Measurements from ENCODE around the gene DENND2A. TPM values are rescaled to one million over a fixed set of nuclear protein-coding genes. Genes with fewer than 3 reads are reported as not detected.
A peak's percentile ranks its signal among the peaks of the same experiment; 100 is the strongest.

DENND2A gene
- total and polyA plus RNA-seq, 2 experiments from 2014 or later, result 6.7 to 8.4 TPM

DNA sequence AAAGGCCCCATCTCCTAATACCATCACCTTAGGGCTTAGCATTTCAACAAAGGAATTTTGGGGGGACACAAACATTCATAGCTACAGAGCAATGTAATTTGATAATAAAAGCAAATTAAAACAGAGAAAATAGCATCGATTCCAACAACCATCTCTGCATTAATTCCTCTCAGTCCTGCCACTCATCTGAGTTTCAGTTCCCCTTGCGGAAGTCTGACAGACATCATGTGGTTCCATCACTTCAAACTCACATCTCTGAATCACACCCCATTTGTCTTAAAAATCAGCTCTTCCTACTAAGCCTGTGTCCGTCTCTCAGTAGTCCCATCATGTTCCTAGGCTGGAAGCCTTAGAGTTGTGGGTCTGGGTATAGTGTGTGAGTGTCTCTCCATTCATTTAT, 35.7 kb upstream of the DENND2A start:
- H3K4me2 ChIP-seq, result no peak overlapping the region
- DNase-seq (ENCODE audit: low spot score), result no peak
- H4K20me1 ChIP-seq (ENCODE audit: insufficient read depth, poor library complexity, severe bottlenecking), result no peaks in the 10 kb centered on the region
- no peaks in the 10 kb centered on the region for H3K36me3 ChIP-seq (replicated peaks; ENCODE audit: insufficient read depth, low read depth)
- TF ChIP-seq, protein P1, sequence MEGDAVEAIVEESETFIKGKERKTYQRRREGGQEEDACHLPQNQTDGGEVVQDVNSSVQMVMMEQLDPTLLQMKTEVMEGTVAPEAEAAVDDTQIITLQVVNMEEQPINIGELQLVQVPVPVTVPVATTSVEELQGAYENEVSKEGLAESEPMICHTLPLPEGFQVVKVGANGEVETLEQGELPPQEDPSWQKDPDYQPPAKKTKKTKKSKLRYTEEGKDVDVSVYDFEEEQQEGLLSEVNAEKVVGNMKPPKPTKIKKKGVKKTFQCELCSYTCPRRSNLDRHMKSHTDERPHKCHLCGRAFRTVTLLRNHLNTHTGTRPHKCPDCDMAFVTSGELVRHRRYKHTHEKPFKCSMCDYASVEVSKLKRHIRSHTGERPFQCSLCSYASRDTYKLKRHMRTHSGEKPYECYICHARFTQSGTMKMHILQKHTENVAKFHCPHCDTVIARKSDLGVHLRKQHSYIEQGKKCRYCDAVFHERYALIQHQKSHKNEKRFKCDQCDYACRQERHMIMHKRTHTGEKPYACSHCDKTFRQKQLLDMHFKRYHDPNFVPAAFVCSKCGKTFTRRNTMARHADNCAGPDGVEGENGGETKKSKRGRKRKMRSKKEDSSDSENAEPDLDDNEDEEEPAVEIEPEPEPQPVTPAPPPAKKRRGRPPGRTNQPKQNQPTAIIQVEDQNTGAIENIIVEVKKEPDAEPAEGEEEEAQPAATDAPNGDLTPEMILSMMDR (IDR thresholded peaks at IDR 0.05; ENCODE audit: poor library complexity), result no peak
- TF ChIP-seq EZH2phosphoT487 (IDR thresholded peaks at IDR 0.05; ENCODE audit: low read depth, severe bottlenecking, unreplicated experiment) (no peak), EZH2 (IDR thresholded peaks at IDR 0.05; ENCODE audit: borderline replicate concordance) (no peak)
- H3K79me2 ChIP-seq, result no peaks in the 10 kb centered on the region
- H3K9me2 ChIP-seq (replicated peaks; ENCODE audit: insufficient read depth), result no peaks in the 10 kb centered on the region
- no peaks in the 10 kb centered on the region for H3K27me3 ChIP-seq
- H3K4me3 ChIP-seq, result no peak overlapping the region
- no peak overlapping the region for H3K27ac ChIP-seq
- H2AFZ ChIP-seq, result no peak overlapping the region
- H3K9me3 ChIP-seq (ENCODE audit: low read depth), result no peaks in the 10 kb centered on the region
- WGBS (ENCODE audit: low lambda C conversion rate, missing lambda C conversion rate), result 93% methylated on average over 3 of the region's 3 CpGs
- peaks cover 14% of the 10 kb centered on the region for H3K4me1 ChIP-seq (ENCODE audit: insufficient read depth)

DNA sequence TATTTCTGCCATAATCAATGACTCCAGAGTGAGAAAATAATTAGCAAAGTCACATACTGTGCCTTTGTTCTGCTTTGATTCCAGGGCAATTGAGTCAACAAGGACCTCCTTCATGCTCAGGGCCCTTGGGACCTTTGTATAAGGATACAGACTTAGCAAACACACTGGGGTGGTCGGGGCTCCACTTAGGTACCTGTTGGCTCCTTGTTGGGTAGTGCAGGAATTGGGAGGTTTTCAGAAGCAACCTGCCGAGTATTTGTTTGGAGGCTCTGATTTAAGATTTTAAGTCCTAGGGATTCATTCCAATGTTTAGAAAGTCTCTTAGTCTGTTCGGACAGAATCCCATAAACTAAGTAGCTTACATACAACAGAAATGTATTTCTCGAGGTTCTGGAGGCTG, 35.1 kb upstream of the DENND2A start:
- H3K79me2 ChIP-seq, result no peaks in the 10 kb centered on the region
- H3K4me2 ChIP-seq, result no peak overlapping the region
- no peak overlapping the region for H3K27ac ChIP-seq
- H3K4me1 ChIP-seq (ENCODE audit: insufficient read depth), result peaks cover 14% of the 10 kb centered on the region
- no peaks in the 10 kb centered on the region for H3K9me3 ChIP-seq (ENCODE audit: low read depth)
- H3K27me3 ChIP-seq, result no peaks in the 10 kb centered on the region
- no peak overlapping the region for H3K4me3 ChIP-seq
- no peak overlapping the region for H2AFZ ChIP-seq
- WGBS (ENCODE audit: low lambda C conversion rate, missing lambda C conversion rate), result 85% methylated on average over 4 of the region's 4 CpGs
- H4K20me1 ChIP-seq (ENCODE audit: insufficient read depth, poor library complexity, severe bottlenecking), result no peaks in the 10 kb centered on the region
- TF ChIP-seq EZH2 (IDR thresholded peaks at IDR 0.05; ENCODE audit: borderline replicate concordance) (no peak), EZH2phosphoT487 (IDR thresholded peaks at IDR 0.05; ENCODE audit: low read depth, severe bottlenecking, unreplicated experiment) (no peak)
- TF ChIP-seq, protein P1 (IDR thresholded peaks at IDR 0.05; ENCODE audit: poor library complexity), result no peak
- no peak for DNase-seq (ENCODE audit: low spot score)
- H3K9me2 ChIP-seq (replicated peaks; ENCODE audit: insufficient read depth), result no peaks in the 10 kb centered on the region
- no peaks in the 10 kb centered on the region for H3K36me3 ChIP-seq (replicated peaks; ENCODE audit: insufficient read depth, low read depth)

DNA sequence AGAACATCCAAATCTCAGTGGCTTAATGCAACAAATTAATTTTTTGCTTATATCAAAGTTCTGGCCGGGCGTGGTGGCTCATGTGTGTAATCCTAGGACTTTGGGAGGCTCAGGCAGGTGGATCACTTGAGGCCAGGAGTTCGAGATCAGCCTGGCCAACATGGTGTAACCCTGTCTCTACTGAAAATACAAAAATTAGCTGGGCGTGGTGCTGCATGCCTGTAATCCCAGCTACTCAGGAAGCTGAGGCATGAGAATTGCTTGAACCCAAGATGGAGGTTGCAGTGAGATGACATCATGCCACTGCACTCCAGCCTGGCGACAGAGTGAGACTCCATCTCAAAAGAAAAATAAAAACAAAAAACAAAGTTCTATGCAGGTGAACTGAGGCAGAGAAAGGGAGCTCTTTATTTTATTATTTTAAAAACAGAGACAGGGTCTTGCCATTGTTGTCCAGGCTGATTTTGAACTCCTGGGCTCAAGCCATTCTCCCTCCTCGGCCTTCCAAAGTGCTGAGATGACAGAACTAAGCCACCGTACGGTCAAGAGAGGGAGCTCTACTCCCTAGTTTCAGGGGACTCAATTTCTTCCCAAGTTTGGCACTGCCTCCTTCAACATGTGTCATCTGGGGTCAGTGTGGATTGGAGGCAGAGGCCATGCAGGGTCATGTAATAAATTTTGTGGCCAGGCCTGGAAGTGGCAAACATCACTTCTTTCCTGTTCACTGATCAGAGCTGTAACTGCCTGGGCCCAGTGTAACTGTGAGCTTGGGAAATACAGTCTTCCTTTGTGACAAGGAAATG, 34.5 kb upstream of the DENND2A start:
- Histone ChIP-seq H4K20me1 (ENCODE audit: insufficient read depth, poor library complexity, severe bottlenecking) (no peaks in the 10 kb centered on the region), H3K27ac (no peak overlapping the region), H3K4me2 (peak overlapping the region; percentile 99), H3K4me3 (no peak overlapping the region), H3K27me3 (no peaks in the 10 kb centered on the region), H3K4me1 (ENCODE audit: insufficient read depth) (peaks cover 14% of the 10 kb centered on the region), H3K9me2 (replicated peaks; ENCODE audit: insufficient read depth) (no peaks in the 10 kb centered on the region), H3K36me3 (replicated peaks; ENCODE audit: insufficient read depth, low read depth) (no peaks in the 10 kb centered on the region), H3K79me2 (no peaks in the 10 kb centered on the region), H3K9me3 (ENCODE audit: low read depth) (no peaks in the 10 kb centered on the region), H2AFZ (no peak overlapping the region)
- peak; percentile 32 for DNase-seq (ENCODE audit: low spot score)
- WGBS (ENCODE audit: low lambda C conversion rate, missing lambda C conversion rate), result 77% methylated on average over 8 of the region's 8 CpGs
- TF ChIP-seq, protein P1 (IDR thresholded peaks at IDR 0.05; ENCODE audit: poor library complexity), result peak; percentile 48
- TF ChIP-seq EZH2 (IDR thresholded peaks at IDR 0.05; ENCODE audit: borderline replicate concordance) (no peak), EZH2phosphoT487 (IDR thresholded peaks at IDR 0.05; ENCODE audit: low read depth, severe bottlenecking, unreplicated experiment) (no peak)

All from hepatocyte (in vitro differentiated cells).